HG03103 (cell line): ENCODE results near the gene PRDX5.
"Not testable (repeated sequence)": the region's sequence is repeated elsewhere in the genome, so short reads cannot be mapped to it uniquely, and the experiment has no call there.

ENCODE experiments used
- ATAC-seq: cut with Tn5 transposase; IDR thresholded peaks from one replicate; pipeline ENCODE4 v1.9.1; 2021; ENCODE audit warnings: low read depth; ENCODE audit not compliant: unreplicated experiment

Gene PRDX5

GRCh38 chr11:64305075-64305690, 12.7 kb upstream of the PRDX5 start, which contains the start of gene ESRRA:
TSS of gene ESRRA (plus strand) at chr11:64305524. CDS start at chr11:64307180, 1,656 bp downstream.
- ATAC-seq, result peak; percentile 58

GRCh38 chr11:64305691-64306562, 12.0 kb upstream of the PRDX5 start:
- ATAC-seq, result peak; percentile 14

GRCh38 chr11:64306563-64306875, 11.4 kb upstream of the PRDX5 start:
- no peak for ATAC-seq

GRCh38 chr11:64306876-64307622, 10.9 kb upstream of the PRDX5 start:
- ATAC-seq, result no peak

- not testable (repeated sequence) for ATAC-seq
These were observed 10.1 kb upstream of the PRDX5 start for GRCh38 chr11:64307795-64308194.

- no peak for ATAC-seq
These were observed 5.0 kb upstream of the PRDX5 start for GRCh38 chr11:64312947-64313346.

GRCh38 chr11:64313491-64314145, 4.3 kb upstream of the PRDX5 start:
- no peak for ATAC-seq

GRCh38 chr11:64314146-64314804, 3.6 kb upstream of the PRDX5 start:
- ATAC-seq, result no peak

- ATAC-seq, result no peak
These were observed 2.9 kb upstream of the PRDX5 start for GRCh38 chr11:64314805-64315561.

- ATAC-seq, result not testable (repeated sequence)
These were observed 2.0 kb upstream of the PRDX5 start for GRCh38 chr11:64315667-64316526.

GRCh38 chr11:64316672-64317324, 1.1 kb upstream of the PRDX5 start:
- ATAC-seq, result no peak

- no peak for ATAC-seq
These were observed 478 bp upstream of the PRDX5 start, which contains the start of gene TRMT112 for GRCh38 chr11:64317325-64317960. TSS of gene TRMT112 (minus strand) at chr11:64317559. CDS start at chr11:64317526, 33 bp downstream.

- ATAC-seq, result no peak
These were observed 1.1 kb downstream of the PRDX5 start for GRCh38 chr11:64318766-64319761.

- no peak for ATAC-seq
These were observed 2.6 kb downstream of the PRDX5 start for GRCh38 chr11:64320556-64320955.

GRCh38 chr11:64321026-64321425, 3.1 kb downstream of the PRDX5 start:
- ATAC-seq, result no peak

- no peak for ATAC-seq
These were observed 3.6 kb downstream of the PRDX5 start for GRCh38 chr11:64321533-64321932.
